Endothelial cell of umbilical vein (primary cell): Measurements from ENCODE around the gene THSD7A. TPM values are rescaled to one million over a fixed set of nuclear protein-coding genes. Genes with fewer than 3 reads are reported as not detected.

Source experiments
- BruUV-seq: library from RNA; stranded (reverse); fragments of 400-500 nt; replicated peaks from 2 replicates; lab custom pipeline; 2021; lab: Mats Ljungman, UMichigan
- CTCF ChIA-PET: fragments of 300-600, 350-600 bp; sonication (Branson Sonifier 250); formaldehyde crosslinking; loops from one replicate; lab custom pipeline; 2021; ENCODE audit warnings: antibody characterized with exemption, inconsistent platforms; lab: Charles Lee
- POLR2A ChIA-PET: fragments of 300-600, 350-600 bp; sonication (Branson Sonifier 250); formaldehyde crosslinking; loops from one replicate; lab custom pipeline; 2021; ENCODE audit warnings: antibody characterized with exemption, inconsistent platforms; lab: Charles Lee
- DNase-seq: peaks from one replicate; pipeline ENCODE4 v3.0.0-alpha.2; 2011; ENCODE audit warnings: low read depth, low spot score
- FAIRE-seq: peaks from 2 replicates; lab custom pipeline; 2011; peaks lifted over from hg19 to GRCh38; lab: Jason Lieb, UNC
- H2AFZ ChIP-seq: 2 replicates; pipeline ENCODE4 v1.6.0; 2012; ENCODE audit warnings: low read depth, low read length, control low read depth, inconsistent platforms
- H3K27ac ChIP-seq: 2 replicates; pipeline ENCODE4 v1.5.1; 2011; ENCODE audit warnings: low read depth, mild to moderate bottlenecking, control low read depth, low read length, moderate library complexity; ENCODE audit not compliant: insufficient read depth
- H3K27me3 ChIP-seq, 2 experiments: 2 replicates each; pipeline versions ENCODE4 v1.6.0 to v1.6.1; 2011; ENCODE audit warnings: low read length in 2 of 2, mixed read lengths in 1 of 2; ENCODE audit not compliant: control insufficient read depth in 2 of 2, insufficient read depth in 2 of 2
- H3K36me3 ChIP-seq, 2 experiments: 2 replicates in 1 of 2; 3 replicates in 1 of 2; pipeline ENCODE4 v1.5.1; 2011; ENCODE audit warnings: low read length in 2 of 2, mild to moderate bottlenecking in 1 of 2, moderate library complexity in 1 of 2; ENCODE audit not compliant: control insufficient read depth in 2 of 2, insufficient read depth in 2 of 2; ENCODE audit errors: extremely low read depth in 1 of 2
- H3K4me1 ChIP-seq: 3 replicates; pipeline ENCODE4 v1.5.1; 2011; ENCODE audit warnings: mild to moderate bottlenecking, low read length; ENCODE audit not compliant: control insufficient read depth, insufficient read depth; ENCODE audit errors: extremely low read depth
- H3K4me2 ChIP-seq: 2 replicates; pipeline ENCODE4 v1.6.1; 2011; ENCODE audit warnings: low read length, control low read depth, mixed read lengths; ENCODE audit not compliant: insufficient read depth
- H3K4me3 ChIP-seq, 3 experiments: fragments of 200-600 bp in 1 of 3; sonication (generic), shearing (Covaris generic) in 1 of 3; replicated peaks in 1 of 3; 2 replicates each; pipeline ENCODE4 v1.5.1; 2011 to 2016; ENCODE audit warnings: control low read depth in 3 of 3, low read length in 3 of 3, mild to moderate bottlenecking in 2 of 3, inconsistent platforms in 1 of 3, low read depth in 1 of 3, moderate library complexity in 1 of 3; ENCODE audit not compliant: insufficient read depth in 1 of 3
- H3K79me2 ChIP-seq: 2 replicates; pipeline ENCODE4 v1.6.0; 2012; ENCODE audit warnings: low read length, inconsistent platforms; ENCODE audit not compliant: control insufficient read depth, insufficient read depth
- H3K9ac ChIP-seq: replicated peaks from 2 replicates; pipeline ENCODE3; 2011; ENCODE audit warnings: low read length, control low read depth; ENCODE audit not compliant: insufficient read depth; ENCODE audit errors: extremely low read depth
- H3K9me1 ChIP-seq: replicated peaks from 3 replicates; pipeline ENCODE4 v1.6.0; 2011; ENCODE audit warnings: mild to moderate bottlenecking, low read length; ENCODE audit not compliant: control insufficient read depth, insufficient read depth; ENCODE audit errors: extremely low read depth
- H3K9me3 ChIP-seq: replicated peaks from 2 replicates; pipeline ENCODE4 v1.5.1; 2012; ENCODE audit warnings: low read length, inconsistent platforms; ENCODE audit not compliant: control insufficient read depth, insufficient read depth
- H4K20me1 ChIP-seq: replicated peaks from 2 replicates; pipeline ENCODE3; 2011; ENCODE audit warnings: mild to moderate bottlenecking, low read length; ENCODE audit not compliant: control insufficient read depth, insufficient read depth; ENCODE audit errors: extremely low read depth
- CTCF ChIP-seq, 2 donors: IDR thresholded peaks; 1 replicate in 1 of 2; 2 replicates in 1 of 2; pipeline ENCODE4 v1.5.1; 2011; ENCODE audit warnings: low read length in 2 of 2, mild to moderate bottlenecking in 2 of 2, moderate library complexity in 2 of 2, control low read depth in 1 of 2, inconsistent platforms in 1 of 2, low read depth in 1 of 2; ENCODE audit not compliant: insufficient read depth in 1 of 2; ENCODE audit errors: extremely low read depth in 1 of 2
- EZH2 ChIP-seq: IDR thresholded peaks from 2 replicates; pipeline ENCODE4 v1.6.1; 2012; ENCODE audit warnings: borderline replicate concordance, low read depth, mild to moderate bottlenecking, moderate library complexity, low read length, inconsistent platforms; ENCODE audit not compliant: severe bottlenecking
- FOS ChIP-seq: IDR thresholded peaks from 2 replicates; pipeline ENCODE4 v1.6.1; 2011; ENCODE audit warnings: mild to moderate bottlenecking, low read length, moderate library complexity, borderline replicate concordance; ENCODE audit not compliant: insufficient read depth
- GATA2 ChIP-seq: IDR thresholded peaks from 2 replicates; pipeline ENCODE4 v1.7.0; 2011; ENCODE audit warnings: low read depth, mild to moderate bottlenecking, moderate library complexity, mixed read lengths, low read length; ENCODE audit not compliant: insufficient read length, insufficient read depth
- JUN ChIP-seq: IDR thresholded peaks from 2 replicates; pipeline ENCODE4 v1.6.1; 2011; ENCODE audit warnings: borderline replicate concordance, low read depth; ENCODE audit not compliant: insufficient read length, insufficient read depth
- MAX ChIP-seq: IDR thresholded peaks from 2 replicates; pipeline ENCODE4 v1.6.1; 2011; ENCODE audit not compliant: insufficient read depth, insufficient read length
- MYC ChIP-seq: IDR thresholded peaks from one replicate; pipeline ENCODE4 v1.6.1; 2011; ENCODE audit warnings: mild to moderate bottlenecking, low read depth, low read length
- POLR2A ChIP-seq: IDR thresholded peaks from 2 replicates; pipeline ENCODE4 v1.6.1; 2012; ENCODE audit warnings: low read depth, mild to moderate bottlenecking, control low read depth, low read length
- POLR2AphosphoS5 ChIP-seq: IDR thresholded peaks from 2 replicates; pipeline ENCODE4 v1.6.1; 2012; ENCODE audit warnings: low read depth, mild to moderate bottlenecking, control low read depth, low read length, moderate library complexity; ENCODE audit not compliant: insufficient read depth
- dilution Hi-C: fragments of 300-500 bp; cut with MboI; formaldehyde crosslinking; loops from one replicate; pipeline ENCODE4 v1.15.0; 2019; ENCODE audit warnings: low sequenced_read_pairs; ENCODE audit not compliant: extremely low pct_ligation_motif_present
- intact Hi-C: fragments of 100-400 bp; cut with micrococcal nuclease; formaldehyde crosslinking; loops from one replicate; pipeline ENCODE4 v1.10.0; 2022
- polyA plus RNA-seq, 4 experiments: library from polyadenylated mRNA; depleted of rRNA in 3 of 4; stranded (reverse) in 3 of 4; unstranded in 1 of 4; fragments of >200 nt; gene quantifications; 2 replicates each; pipeline versions ENCODE4 v1.2.1 to v1.2.3, GENCODE V29; 2011 to 2012; ENCODE audit warnings: missing spikeins in 1 of 4
- total RNA-seq: library from RNA; stranded (reverse); gene quantifications from 2 replicates; pipeline ENCODE4 v1.2.3, GENCODE V29; 2021

The THSD7A gene
- total and polyA plus RNA-seq, 2 donors (not counting 3 experiments of a cell fraction or from before 2014, with no cell fraction given), result 3.3 to 12.7 TPM

- Histone ChIP-seq H3K79me2 (no peaks in the 10 kb centered on the region), H3K27me3 (no peaks in the 10 kb centered on the region), H2AFZ (no peak overlapping the region), H3K4me3 (no peak overlapping the region), H3K4me2 (no peak overlapping the region), H3K9me1 (no peaks in the 10 kb centered on the region), H3K4me1 (no peaks in the 10 kb centered on the region), H4K20me1 (no peaks in the 10 kb centered on the region), H3K36me3 (peaks cover 0 to 2% of the 10 kb centered on the region in 2 experiments), H3K9me3 (no peaks in the 10 kb centered on the region), H3K27ac (no peak overlapping the region), H3K9ac (no peak overlapping the region)
- dilution Hi-C loops, result no loop called here
- TF ChIP-seq JUN (no peak), POLR2AphosphoS5 (no peak), GATA2 (no peak), CTCF (IDR thresholded peaks at IDR 0.05; ENCODE audit: extremely low read depth in 1 of 2, insufficient read depth in 1 of 2, low read depth in 1 of 2, low read length in 2 of 2) (no peak), EZH2 (no peak), MYC (no peak), MAX (no peak), POLR2A (no peak), FOS (no peak)
- DNase-seq (no peak), FAIRE-seq (no peak)
- intact Hi-C loops, result no loop called here
- ChIA-PET CTCF (no interaction called here), POLR2A (no interaction called here)
- BruUV-seq, result no TSS peak
Measured at GRCh38 chr7:11412036-11412435, 420.0 kb downstream of the THSD7A start.
